GM19240 (cell line): ENCODE measurements around the gene PNMA6E.
A peak's percentile ranks its signal among the peaks of the same experiment; 100 is the strongest.
"Not testable (repeated sequence)": the region's sequence is repeated elsewhere in the genome, so short reads cannot be mapped to it uniquely, and the experiment has no call there.

Source experiments
- DNase-seq: peaks from one replicate; pipeline ENCODE4 v3.0.0; 2011; ENCODE audit warnings: low spot score; ENCODE audit not compliant: insufficient read length

Gene PNMA6E

DNA sequence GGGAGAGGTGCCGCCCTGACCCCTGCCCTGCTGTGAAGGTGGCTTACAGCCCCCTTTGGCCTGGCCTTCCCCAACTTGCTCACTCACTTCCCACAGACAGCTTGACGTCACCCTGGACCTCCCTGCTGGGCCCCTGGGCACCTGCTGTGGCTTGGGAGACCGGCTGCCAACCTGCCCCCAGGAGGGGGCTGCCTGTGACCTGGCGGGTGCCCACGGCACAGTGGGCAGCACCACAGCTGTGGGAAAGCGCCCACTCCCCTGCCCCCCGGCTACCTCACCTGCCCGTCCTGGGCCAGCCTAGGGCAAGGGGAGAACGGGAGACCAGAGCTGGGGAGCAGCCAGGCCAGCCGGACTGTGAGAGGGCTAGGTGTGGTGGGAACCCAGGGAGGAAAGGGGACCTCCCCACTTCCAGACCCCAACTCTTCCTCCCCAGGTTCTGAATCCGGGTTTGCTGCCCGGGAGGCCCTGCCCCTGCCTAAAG lies 7.8 kb upstream of the PNMA6E start:
- DNase-seq = no peak

GRCh38 chrX:153408221-153408721 lies 7.1 kb upstream of the PNMA6E start:
- DNase-seq = no peak

DNA sequence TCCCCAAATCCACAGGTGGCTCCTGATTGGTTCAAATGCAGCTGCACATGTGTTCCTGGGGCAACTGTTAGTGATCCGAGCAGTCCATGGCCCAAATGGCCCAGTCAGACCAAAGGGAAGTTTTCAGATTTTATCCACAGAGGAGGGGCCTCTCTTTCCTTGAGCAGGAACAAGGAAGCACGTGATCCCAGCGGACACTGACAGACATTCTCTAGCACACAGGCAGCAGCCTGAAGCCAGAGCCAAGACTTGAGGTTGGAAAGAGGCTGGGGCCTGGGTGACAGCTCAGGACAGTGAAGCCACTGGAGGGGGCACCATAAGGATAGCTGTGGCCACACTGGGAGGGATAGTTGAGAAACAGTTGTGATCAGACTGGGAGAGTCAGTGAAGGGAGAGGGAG lies 6.6 kb upstream of the PNMA6E start:
- no peak for DNase-seq

- DNase-seq = no peak
Observed at GRCh38 chrX:153406903-153407302, 5.8 kb upstream of the PNMA6E start.

- DNase-seq = no peak
Observed at GRCh38 chrX:153406011-153406410, 4.9 kb upstream of the PNMA6E start.

- DNase-seq = no peak
Observed at GRCh38 chrX:153405426-153405825, 4.3 kb upstream of the PNMA6E start.

- DNase-seq = not testable (repeated sequence)
Observed at GRCh38 chrX:153404333-153404732, 3.2 kb upstream of the PNMA6E start.

DNA sequence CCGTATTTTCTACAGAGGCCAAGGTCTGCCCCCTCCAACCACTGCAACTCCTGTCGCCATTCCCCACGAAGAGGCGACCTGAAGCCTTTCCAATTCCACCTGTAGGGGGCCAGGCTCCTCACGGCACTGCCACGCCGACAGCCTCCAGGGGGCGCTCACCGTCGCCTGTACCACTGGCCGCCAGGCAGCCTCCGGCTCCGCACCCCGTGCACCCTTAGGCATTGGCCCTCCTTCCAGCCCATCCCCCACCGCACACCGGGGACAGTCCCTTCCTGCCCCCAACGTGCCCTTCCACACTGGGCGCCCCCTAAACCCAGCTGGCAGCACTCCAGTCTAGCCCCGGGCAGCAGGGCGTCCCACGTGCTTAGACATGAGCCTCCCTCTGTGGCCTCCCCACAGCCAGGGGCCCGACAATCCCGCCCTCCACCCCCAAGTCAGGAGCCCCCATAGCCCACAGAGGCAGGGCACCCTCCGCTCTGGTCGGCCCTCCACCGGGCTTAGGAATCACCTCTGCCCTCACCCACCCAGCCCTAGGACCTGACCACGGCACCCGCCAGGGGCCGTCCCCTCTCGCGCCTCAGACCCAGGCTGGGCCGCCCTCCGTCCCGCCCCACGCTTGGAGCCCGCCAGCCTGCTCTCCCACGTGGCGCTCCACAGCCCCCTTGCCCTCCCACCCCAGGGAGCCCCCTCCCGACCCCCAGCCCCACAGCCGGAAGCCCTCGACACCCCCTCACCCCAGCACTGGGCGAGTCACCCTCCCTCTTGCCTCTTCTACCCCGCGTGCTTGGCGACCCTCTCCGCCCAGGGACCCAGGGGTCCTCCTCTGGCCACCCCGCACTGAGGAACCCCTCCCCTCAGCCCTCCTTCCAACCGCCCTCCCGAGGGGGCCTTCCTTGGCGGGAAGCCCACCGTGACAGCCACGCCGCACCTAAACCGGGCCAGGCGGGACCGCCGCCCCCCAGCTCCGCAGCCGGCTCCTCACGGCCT lies 711 bp downstream of the PNMA6E start:
- DNase-seq = peak; percentile 59

DNA sequence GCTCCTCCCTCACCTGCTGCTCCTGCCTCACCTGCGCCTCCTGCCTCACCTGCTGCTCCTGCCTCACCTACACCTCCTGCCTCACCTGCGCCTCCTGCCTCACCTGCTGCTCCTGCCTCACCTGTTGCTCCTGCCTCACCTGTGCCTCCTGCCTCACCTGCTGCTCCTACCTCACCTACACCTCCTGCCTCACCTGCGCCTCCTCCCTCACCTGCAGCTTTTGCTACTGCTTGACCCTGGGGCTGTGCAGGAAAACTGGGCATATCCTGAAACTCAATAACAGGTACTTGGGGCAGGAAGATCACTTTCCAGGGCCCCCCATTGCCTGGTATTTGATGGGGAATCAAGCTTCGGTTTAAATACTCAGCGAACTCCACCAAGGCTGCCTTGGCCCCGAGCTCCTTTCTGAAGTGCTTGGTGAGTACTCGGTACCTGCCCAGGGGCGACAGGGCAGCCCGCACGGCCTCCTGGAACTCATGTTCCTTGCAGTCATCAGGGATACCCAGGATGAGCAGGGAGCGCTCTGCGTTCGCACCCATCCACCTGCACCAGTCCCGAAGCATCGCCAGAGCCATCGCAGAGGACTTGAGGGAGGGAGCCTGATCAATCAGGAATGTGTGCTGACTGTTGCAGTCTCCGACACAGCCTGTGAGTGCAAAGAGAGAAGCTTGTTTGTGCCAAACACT lies 2.7 kb downstream of the PNMA6E start:
- DNase-seq = no peak

DNA sequence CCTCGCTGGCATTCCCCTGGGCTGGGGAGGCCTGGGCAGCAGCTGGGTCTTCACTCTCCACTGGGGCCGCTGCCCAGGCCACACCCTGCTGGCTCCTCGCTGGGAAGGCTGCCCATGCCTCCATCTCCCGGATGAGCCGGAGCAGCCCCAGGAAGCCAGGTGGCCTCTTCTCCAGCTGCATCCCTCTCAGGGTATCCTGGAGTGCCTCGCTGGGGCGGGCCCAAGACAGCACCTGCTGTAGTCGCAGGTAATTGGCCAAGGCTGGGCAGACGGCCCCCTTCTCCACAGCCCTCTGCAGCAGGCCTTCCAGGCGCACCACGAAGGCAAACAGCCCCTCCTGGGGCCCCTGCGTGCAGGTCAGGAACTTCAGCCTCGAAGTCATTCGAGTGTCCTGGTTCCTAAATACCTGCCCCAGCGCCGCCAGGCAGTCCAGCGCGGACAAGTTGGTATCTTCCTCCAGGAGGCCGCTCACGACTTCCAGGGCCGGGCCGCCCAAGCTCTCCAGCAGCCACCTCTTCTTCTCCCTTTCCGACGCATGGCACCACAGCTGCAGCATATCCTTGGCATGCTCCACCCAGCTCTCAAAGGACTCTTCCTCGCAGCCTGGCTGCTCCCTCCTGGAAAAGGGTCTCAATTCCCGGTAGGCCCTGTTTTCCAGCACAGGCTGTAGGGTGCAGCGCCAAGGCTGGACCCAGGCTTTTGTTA lies 3.7 kb downstream of the PNMA6E start:
- no peak for DNase-seq

DNA sequence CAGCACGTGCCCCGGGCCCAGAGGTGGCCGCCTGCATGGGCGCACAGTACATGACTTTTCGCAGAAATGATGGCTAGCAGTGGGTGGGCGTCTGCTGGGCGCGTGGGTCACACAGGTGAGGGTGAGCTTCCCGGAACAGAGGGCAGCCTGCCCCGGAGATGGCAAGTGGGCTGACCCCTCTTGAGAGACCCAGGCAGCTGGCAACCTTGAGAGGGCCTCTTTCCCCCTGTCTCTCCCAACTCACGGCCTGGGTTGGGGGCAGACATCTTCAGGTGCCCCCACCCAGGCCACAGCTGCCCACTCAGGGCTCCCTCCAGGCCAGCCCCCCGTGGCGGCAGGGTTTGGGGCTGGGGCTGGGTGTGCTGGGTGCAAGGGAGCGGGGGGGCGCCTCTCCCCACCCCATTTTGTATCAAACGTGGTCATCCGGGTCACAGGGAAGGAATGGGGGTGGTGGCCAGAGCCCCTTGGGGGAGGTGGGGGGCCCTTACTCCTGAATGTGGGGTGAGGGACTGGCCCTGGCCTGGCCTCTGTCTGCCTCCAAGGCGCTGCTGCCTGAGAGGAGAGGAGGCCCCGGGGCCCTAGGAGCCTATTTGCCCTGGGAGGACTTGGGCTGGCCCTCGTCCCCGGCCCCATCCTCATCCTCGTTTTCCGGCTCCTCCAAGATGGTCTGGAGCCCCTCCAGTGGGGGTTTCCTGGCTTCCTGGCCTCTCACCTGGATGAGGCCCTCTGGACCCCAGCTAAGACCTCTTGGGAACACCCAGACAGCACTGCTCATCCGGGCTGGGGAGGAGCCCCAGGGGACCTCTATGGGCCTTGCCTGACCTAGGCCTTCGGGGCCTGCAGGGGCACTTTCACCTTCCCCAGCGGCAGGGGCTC lies 4.6 kb downstream of the PNMA6E start:
- DNase-seq = no peak

GRCh38 chrX:153395613-153396319 lies 5.4 kb downstream of the PNMA6E start:
- DNase-seq = no peak

GRCh38 chrX:153394612-153395011 lies 6.5 kb downstream of the PNMA6E start:
- no peak for DNase-seq

DNA sequence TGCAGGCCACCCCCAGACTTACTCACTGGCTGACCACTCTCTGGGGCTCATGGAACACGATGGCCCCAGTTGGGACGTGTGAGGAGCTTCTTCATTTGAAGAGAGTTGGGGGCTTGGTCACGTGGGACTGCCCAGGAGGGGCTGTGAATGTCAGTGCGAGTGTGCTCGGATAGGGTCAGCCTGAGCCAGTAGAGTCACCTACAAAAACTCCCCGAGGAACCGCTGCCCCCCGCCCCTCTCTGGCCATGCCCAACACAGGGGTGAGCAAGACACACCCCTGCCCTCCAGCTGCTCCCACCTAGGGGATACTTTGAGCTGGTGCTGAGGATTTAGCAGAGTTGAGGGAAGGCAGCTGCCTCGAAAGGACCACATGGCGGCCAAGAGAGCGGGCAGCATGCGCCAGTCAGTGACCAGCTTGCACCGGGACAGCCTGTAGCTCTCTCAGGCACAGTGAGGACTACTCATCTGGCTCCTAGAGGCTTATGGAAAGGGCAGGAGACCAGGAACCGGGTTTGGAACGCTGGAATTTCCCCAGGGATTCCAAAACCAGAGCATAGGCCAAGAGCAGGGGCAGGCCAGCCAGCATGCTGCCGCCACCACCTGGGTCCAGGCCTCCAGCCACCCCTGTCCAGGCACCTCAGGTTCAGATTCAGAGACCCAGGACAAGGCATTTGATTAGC lies 8.4 kb downstream of the PNMA6E start:
- no peak for DNase-seq

DNA sequence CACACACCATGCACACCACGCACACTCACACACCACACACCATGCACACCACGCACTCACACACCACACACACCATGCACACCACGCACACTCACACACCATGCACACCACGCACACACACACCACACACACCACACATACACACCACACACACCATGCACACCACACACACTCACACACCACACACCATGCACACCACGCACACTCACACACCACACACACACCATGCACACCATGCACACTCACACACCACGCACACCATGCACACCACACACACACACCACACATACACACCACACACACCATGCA lies 11.7 kb downstream of the PNMA6E start:
- DNase-seq = not testable (repeated sequence)

DNA sequence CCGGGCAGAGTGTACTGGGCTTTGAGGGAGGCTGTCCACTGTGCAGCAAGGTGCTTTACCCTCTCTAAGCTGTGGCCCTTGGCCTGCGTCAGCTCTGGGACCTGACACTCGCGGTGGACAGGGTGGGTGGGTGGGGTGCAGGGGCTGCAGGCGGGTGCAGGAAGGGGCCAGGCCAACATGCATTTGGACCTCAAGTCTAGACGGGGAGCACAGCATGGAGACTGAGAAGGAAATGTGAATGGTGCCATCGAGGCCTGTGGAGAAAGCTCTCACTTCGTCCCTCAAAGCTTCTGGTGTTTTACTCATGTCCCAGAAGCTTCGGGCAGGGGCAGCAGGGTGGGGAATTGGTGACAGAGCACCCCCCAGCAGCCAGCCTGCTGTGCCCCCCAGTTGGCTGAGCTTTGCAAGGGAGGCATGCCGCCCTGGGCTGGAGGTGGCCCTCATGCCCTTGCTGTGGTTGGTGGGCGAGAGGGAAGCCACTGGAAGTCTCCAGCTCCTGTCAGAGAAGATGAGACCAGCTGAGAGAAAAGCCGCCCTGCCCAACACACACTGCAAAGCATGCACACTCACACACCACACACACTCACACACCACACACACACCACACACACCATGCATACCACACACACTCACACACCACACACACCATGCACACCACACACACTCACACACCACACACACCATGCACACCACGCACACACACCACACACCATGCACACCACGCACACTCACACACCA lies 12.3 kb downstream of the PNMA6E start:
- DNase-seq = no peak

GRCh38 chrX:153387987-153388721 lies 13.0 kb downstream of the PNMA6E start:
- DNase-seq = no peak

DNA sequence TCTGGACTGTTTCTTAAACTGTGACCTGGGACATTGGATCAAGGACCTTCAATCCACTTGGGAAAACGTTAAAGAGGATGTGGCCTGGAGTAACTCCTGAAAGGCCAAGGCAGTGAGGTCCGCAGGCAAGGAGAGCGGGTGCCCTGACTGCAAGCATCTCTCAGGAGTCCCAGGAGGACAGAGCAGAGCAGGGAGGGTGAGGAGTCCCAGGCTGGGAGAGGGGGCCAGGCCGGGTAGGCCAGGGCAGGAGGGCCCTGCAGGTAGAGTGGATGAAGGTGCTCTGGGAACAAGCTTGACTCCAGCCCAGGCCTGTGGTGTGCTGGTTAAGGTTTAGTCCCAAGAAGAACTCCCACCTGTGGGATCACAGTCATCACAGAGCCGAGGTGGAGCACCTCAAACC lies 13.8 kb downstream of the PNMA6E start:
- DNase-seq = no peak
